Breast epithelium (tissue), 3 donors: Measurements from ENCODE around the gene RANBP6.

Source experiments
- POLR2A ChIP-seq: fragments of 450-650 bp; IDR thresholded peaks from one replicate; pipeline ENCODE4 v1.6.1; 2016; ENCODE audit warnings: antibody characterized with exemption, mild to moderate bottlenecking, moderate library complexity
- TF ChIP-seq, protein P1 (sequence below), 3 donors: fragments of 450-650 bp; IDR thresholded peaks; one replicate each; pipeline ENCODE4 v1.5.1; 2016 to 2017; ENCODE audit warnings: antibody characterized with exemption in 3 of 3, mild to moderate bottlenecking in 3 of 3, moderate library complexity in 3 of 3

DNA sequence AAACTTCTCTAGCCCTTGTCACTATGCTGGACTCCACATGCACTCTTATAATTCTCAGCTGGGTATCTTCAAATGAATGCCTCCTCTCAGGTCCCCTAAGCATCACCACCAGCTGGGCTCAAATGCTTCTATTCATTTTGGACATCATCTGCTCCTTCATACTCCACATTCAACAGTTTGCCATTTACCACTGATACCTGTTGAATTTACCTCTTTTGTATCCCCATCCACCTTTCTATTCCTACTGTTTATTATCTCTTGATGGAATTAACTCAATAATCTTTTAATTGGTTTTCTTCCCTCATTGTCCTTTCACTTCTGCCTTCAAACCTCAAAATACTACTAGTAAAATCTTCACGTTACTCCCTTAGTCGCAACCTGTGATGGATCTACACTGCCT lies 14.5 kb downstream of the RANBP6 start:
- TF ChIP-seq, protein P1, sequence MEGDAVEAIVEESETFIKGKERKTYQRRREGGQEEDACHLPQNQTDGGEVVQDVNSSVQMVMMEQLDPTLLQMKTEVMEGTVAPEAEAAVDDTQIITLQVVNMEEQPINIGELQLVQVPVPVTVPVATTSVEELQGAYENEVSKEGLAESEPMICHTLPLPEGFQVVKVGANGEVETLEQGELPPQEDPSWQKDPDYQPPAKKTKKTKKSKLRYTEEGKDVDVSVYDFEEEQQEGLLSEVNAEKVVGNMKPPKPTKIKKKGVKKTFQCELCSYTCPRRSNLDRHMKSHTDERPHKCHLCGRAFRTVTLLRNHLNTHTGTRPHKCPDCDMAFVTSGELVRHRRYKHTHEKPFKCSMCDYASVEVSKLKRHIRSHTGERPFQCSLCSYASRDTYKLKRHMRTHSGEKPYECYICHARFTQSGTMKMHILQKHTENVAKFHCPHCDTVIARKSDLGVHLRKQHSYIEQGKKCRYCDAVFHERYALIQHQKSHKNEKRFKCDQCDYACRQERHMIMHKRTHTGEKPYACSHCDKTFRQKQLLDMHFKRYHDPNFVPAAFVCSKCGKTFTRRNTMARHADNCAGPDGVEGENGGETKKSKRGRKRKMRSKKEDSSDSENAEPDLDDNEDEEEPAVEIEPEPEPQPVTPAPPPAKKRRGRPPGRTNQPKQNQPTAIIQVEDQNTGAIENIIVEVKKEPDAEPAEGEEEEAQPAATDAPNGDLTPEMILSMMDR (IDR thresholded peaks at IDR 0.05) = no peak
- TF ChIP-seq POLR2A = no peak
